Putamen (tissue), 1 donor: ENCODE results near the gene STK39.

Source experiments
- DNase-seq: peaks from one replicate; pipeline ENCODE4 v3.0.0-alpha.2; 2016; ENCODE audit warnings: low spot score

Gene STK39

DNA sequence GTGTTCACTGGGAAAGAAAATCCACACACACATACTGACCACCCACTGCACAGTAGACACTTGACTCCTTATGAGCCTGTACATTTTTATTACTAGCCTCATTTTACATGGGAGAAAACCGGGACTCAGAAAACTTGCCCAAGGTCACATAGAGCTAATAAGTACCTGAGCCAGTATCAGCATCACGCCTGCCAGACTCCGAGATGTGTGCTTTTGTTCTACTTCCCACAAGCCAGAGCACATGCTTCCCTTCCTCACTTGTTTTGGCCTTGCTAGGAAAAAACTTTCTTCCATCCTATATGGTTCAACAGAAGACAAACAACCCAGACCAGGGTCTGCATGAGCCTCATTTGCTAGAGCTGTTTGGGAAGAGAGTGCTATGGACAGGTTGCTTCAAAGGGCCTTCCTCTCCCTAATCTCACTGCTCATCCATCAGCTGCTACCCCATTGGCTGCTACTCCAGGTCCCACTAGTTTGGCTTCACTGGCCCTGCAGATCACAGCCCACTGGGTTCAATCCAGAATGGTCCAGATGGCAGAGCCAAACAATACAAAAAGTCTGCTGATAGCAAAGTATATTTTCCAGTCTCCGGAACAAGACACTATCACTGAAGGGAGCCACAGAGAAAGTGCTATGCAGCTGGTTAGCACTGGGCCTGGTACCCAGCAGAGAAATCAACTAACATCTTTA lies 63.9 kb downstream of the STK39 start:
- DNase-seq, result no peak

DNA sequence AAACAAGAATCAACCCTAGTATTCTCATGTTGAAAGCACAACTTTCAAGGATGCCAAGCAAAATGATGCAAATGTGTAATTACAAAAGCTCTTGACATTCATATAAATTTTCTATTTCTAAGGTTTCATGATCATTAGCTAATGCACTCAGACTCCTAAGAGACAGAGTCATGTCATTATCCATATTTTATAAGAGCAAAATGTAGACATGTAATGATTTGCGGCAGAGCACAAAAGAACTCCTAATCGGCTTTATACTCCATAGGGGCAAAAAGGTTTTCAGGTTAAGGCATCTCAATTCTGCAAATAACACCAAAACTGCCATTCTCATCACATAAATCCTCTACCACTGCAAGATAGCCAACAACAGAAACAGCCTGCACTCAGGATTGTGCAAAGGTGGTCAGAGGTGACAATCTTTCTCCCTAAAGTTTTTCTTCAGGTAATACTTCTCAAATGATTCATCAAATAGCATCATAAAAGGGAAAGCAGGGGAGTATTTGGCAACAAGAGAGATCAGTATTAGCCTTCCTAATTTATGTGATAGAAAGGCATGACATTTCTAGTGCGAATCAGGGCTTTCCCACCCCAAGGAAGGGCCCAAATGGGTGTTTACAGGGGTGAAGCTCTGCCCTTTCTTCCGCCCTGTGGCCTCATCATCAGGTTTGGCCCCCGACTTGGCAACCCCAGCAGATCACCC lies 64.7 kb downstream of the STK39 start:
- no peak for DNase-seq

DNA sequence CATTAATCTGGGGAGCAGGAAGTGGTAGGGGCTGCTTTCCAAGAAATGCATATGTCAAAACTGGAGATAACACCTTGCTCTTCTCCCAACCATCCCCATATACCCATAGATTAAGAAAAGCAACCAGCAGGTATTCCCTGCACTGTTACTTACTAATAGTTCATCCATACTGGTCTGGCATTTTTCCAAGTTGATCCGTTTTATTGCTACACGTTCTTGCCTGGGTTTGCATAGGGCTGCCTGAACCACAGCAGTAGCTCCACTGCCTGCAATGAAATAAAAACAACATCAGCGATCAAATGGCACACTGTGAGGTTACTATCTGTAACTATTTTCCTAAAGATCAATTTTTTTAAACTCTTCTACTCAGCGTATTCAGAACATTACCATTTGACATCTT lies 65.6 kb downstream of the STK39 start:
- DNase-seq, result no peak

DNA sequence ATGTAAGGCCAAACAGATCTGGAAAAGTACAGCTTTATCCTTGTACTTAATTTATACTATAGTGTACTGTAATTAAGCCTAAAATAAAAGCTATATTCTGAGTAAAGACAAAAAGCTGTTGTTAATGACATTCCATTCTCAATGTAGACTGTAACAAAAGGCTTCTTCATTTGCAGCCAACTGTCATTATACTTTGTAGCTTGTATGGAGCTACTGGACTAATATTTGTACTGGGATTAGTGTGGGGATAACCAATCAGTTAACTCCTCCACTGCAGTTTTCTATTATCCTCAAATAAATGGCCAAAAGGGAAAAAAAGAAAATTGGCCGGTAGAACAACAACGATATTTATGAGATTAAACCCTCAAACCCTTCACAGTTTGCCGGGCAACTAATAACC lies 66.5 kb downstream of the STK39 start:
- DNase-seq, result no peak

DNA sequence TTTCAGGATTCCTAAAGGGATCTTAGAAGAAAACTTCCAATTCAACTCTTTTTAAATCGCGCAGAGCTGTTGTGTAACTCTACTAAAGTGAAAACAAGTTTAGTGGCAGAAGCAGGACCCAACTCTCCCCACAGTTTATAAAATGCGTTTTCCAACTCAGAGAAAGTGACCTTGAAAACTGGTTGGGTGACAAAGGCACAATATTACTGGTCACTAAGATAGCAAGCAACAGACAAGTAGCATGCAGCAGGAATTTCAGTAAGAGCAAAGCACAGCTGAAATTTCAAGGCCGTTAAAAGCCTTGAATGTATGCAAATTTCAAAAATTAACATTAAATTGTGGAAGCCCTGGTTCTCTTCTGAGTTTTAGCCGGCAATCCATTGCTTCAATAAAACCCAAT lies 66.9 kb downstream of the STK39 start:
- no peak for DNase-seq

DNA sequence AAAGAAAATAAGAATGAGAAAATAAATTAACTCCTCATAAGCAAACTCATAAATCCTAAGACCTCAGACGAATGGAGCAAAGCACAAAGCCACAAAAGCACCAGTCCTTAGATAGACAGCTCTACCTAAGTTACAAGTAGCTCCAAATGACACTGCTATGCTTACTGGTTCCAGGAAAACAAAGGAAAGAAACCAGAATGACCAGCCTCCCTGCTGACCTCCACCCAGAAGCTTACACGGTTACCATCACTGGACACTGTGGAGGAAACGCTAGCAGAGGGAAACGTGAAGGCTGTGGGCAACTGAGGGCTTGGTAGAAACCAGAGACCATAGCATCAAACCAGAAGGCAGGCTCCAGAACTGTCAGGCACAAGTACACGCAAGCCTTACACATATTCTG lies 67.8 kb downstream of the STK39 start:
- DNase-seq, result no peak

DNA sequence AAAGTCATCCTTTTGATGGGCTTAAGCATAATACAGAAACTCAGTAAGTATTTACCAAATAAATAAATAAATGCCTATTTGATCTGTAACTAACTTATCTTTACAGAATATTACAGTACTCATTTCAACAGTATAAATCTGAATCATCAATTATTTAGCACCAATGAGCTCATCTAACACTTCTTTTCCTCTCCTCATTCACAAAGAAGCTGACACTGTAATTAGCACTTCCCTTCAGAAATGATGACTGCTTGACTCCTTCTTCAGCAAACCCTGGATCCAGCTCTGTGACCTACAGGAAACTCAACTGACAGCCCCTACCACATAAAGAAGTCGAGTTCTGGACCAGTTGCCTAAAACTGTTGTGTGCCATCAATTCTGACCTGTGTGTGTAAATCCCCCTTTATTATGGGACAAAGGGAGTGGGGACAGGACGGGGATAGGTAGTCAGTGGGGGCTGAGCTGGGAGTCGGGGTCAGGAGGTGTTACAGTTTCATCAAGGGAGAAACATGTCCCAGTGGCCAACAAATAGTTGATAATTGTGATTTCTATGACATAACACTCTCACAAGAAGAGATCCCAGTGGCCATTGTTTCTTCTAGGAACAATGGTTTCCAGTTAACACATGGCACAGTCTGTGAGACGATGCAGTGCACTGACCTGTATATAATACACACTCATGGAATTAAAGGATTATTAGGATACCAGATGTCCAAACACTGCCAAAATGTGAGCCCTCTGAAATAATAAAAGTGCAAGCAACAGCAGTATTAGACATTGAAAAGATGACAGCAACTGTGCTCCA lies 68.7 kb downstream of the STK39 start:
- no peak for DNase-seq

DNA sequence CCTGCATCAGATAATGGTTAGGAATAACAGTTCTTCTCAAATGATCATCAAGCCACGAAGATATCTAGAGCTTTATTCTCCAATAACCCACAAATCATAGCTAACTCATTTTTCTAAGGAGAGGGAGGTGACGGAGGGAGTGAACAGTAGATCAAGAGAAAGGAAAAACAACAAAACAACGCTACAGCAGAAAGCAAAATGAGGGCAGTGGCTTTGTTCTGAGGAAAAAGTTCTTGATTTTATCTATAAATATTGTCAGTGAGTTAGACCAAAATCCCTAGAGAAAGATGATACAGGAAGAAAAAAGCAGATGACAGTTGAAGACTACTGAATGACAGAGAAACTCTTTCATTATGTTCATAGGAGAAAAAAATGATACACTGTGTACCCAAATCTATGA lies 71.0 kb downstream of the STK39 start:
- DNase-seq, result no peak

DNA sequence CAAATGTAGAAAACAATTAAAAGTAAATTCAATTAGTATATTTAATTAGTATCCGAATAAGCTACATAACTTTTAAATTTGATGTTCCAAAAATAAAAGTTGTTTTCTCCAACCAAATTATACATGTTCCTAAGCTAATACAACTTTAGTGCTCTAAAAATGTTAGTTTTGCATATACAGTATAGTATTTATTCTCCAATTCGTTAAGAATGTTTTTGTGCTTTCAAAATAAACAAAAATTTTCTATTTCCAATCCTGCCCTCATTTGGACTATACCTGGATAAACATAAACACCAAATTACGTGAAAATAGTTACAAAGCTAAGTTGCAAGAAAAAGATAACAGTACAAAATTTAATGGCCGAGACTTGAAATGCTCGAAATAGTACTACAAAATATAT lies 71.9 kb downstream of the STK39 start:
- no peak for DNase-seq

DNA sequence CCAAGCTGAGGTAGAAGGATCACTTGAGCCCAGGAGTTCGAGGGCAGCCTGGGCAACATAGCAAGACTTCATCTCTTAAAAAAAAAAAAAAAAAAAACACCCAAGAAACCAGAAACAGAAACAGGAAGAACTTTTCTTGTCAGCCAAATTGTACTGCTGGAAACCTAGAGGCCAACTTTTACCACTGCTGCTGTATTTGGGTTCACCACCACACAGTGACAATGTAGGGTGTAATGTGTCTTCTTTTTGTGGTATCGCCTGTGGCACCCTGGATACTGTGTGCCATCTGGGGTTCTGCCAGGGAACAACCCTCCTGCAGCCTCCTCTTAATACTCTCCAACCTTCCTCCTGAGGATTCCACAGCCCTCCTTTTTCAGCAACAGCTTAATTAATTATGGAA lies 72.6 kb downstream of the STK39 start:
- DNase-seq, result no peak

DNA sequence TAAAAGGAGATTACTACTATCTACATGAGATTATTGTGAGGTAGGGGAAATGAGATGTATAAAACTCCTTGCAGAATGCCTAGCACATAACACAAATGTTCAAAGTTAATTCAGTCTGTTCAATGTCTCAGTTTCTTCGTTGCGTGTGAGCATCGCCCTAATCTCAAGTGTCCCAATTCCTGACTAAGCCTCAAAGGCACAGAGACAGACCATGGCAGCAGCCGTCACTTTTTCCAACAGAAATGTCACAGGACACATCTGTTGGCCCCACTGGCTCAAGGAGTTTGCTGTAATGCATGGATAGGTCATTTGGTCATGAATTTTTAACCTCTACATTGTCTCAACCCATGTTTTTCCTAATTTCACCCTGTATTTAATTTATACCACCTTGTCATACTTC lies 75.3 kb downstream of the STK39 start:
- no peak for DNase-seq

DNA sequence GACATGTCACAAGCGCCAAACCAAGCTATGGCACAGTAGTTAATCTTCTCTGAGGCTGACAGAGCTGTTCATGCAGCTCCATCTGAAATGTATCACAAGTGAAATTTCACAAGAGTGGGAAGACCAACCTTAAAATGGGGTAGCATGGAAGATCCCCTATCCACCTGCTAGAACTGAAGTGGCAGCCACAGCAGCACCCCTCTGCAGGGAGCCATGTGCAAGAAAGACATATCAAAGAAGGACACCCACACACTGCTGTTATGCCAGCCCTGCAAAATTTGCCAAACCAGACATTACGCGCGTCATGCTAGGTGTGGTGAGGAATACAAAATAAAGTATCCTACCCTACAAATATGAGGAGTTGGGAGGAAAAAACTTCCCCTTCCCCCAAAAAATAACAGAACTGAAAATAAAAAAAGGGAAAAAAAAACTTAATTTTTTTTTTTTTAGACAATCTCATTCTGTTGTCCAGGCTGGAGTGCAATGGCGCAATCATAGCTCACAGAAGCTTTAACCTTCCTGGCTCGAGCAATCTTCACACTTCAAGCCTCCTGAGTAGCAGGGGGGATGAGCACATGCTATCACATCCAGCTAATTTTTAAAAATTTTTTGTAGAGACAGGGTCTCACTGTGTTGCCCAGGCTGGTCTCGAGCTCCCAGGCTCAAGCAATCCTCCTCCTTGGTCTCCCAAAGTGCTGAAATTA lies 76.2 kb downstream of the STK39 start:
- no peak for DNase-seq

DNA sequence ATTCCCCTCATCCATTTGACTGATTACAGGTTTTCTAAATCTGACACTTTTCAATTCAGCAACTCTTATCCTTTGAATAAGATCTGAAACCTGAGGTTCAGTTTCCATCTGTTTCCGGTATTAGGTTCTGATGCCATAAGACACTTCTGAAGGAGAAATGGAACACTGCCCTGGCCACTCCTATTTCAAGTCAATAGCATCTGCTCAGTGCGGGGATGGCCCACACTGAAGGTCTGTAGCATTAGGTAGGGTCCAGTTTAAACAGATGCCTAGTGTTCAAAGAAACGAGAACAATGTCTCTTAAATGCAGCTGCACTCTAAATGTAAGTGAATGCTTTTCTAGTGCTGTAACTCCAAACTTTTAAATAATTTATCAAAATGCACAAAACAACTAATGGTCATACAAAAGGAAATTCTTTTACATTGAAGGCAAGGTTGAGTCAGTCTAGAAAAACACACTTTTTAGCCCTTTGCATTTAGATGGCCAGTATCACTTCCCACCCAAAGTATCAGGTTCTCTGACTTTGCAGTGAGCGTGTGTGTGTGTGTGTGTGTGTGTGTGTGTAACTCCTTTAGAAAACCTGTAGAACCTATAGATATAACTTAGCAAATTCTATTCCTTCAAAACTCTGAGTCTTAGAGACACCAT lies 78.2 kb downstream of the STK39 start:
- DNase-seq, result no peak

DNA sequence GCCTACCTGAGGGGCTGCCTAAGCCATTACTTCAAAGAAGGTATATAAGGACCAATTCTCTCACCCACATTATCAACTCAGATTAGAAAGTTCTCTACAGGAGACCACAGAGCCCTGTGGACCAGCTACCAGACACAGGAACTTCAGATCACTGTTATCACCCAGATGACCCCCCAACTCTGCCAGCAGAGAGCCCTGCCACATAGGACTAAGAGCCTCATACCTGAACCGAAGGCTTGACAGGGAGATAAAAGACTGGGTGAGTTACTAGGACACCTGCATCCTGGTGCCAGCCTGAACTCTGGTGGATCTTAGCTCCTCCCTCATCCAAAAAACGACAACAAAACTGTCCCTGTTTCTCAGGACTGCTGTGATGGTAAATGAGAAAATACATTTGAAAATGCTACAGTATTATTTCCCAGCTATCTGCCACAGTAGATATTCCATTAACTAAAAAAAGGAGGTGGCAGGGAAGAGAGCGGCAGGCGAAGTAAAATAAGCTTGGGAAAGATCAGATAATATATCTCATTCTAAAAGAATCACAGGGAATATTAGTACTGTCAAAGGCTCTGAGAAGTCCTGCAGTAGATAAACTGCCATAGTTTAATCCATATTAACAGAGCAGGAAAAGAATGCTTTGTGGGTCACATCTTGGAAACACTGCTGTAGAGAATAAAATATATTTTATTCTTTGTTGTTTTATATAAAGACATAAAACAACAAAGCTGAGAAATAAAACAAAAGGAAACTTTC lies 79.7 kb downstream of the STK39 start:
- no peak for DNase-seq

DNA sequence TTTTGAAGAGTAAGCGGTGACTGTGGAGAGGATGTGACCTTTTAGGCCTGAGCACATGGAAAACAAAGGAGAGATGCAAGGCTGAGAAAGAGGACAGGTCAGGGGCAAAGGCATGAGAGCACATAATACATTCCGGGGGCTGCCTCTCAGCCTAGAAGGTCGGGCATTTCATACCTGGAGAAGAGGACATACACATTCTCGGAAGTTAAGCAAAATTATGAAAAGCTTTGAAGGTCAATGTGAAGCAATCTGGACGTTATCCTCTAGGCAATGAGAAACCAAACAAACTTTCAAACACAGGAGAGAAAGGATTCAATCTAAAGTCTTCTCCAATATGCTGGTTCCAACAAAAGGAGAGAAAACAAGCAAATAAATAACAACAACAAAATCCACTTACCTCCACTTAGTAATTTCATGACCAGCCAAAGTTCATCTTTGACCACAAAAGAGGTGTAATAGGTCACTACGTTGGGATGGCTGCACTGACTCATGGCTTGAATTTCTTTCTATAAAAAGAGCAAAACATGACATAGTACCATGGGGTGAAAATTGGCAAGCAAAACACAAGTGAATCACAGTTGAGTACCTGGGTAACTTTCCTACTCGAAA lies 80.4 kb downstream of the STK39 start:
- DNase-seq, result no peak

DNA sequence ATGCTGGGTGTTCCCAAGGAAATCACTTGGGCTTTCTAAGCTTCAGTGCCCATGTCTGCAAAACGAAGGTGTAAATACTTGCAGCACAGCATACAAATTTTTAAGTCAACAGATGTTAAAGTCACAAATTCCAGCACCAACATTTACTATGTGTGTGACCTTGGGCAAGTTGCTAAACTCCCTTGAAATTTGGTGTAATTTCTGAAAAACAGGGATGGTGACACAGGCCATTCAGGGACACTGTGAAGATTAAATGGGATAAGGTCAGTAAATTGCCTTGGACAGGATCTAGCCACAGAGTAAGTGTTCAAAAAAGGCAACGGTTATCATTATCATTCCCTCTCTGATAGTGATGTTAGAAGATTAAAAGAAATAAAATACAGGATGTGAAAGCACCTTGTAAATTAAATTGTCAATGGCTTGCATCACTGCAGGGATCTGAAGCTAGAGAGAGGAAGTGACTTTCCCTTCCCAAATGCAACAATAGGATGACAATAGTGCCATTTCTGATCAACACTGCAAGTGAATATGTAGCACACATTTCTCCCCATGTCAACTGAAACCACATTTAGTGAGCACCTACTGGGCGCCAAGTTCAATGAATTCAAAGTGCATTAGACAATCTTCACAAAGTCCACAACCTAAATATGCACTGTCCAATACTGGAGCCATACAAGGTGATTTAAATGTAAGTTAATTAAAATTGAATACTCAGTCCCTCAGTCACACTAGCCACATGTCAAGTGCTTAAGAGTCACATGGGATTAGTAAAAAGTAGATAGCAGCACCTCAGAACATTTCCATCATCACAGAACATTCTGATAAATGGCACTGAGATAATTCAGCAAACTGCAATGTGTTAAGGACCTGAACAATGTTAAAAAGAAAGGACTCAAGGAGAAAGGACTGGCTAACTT lies 81.2 kb downstream of the STK39 start:
- no peak for DNase-seq

DNA sequence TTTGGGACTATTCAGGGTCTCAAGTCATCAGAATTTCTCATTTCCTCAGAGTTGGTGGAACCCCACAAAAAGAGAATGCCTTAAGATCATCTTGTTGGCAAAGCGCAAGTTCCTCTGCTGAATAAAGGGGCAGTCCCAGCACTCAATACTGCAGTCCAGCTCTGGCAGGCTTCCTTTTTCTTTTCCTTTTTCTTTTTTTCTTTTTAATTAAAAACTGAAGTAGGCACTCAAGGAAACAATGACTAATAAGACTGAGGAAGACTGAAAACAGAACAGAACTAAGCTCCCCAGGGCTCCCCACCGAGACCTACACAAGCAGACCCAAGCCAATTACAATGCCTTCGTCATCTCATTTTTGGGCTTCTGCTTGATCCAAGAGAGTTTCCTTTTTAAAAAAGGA lies 82.0 kb downstream of the STK39 start:
- DNase-seq, result no peak

DNA sequence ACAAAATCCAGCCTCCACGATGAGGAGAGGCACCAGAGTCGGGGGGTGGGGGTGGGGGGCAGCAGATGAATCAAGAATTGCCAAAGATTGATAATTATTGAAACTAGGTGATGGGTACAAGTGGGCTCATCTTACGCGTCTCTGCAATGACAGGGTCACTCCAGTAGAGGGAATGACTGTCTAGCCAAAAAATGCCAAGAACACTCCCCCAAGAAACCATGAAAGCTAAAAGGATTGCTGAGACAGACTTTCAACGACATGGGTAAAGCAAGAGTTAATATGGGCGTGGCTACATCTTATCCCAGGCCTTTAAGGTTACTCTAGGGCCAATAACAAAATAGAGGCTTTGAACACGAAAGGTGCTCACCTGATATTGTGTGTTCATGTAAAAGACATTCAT lies 86.5 kb downstream of the STK39 start:
- no peak for DNase-seq

DNA sequence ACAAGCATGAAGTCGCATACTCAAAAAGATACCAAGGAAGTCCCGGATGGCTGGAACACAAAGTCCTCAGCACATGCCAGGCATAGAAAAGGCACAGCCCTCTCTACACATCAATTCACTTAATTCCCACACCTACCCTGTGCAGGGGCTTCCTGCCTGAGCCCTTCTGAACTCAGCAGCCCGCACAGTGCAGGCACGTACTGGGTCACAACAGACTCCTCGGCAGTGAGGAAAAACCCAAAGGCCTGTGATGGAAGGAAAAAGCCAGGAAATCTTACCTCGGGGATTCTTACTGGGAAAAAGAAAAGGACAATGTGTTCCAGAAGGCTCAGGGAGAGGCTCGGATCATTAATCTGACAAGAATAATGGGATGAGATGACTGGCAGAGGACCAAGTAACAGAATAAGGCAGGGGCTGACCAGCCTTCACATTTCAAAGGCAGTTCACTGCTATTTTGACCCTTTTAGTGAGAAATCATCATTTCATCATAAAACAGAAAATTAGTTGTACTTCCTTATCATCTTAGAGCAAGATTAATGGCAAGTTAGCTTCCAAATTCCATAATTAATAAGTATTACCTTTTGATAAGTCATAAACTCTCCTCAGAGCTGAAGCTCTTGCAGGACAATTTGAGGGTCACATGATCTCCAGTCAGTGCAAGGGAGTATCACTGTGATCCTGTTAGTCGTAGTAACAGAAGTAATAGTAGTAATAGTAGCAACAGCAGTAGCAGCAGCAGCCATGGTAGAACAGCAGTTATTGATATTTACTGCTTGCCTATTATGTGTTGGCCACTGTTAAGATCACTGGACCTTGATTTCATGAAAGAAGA lies 87.4 kb downstream of the STK39 start:
- DNase-seq, result no peak
